DMS114 treated with DMSO at 0.1 percent for 48 hours (cell line): ENCODE data around the gene RAD51AP1.

Source experiments
- DNase-seq: peaks from one replicate; lab custom pipeline; 2025; ENCODE audit not compliant: unreplicated experiment; lab: John Stamatoyannopoulos, UW

RAD51AP1 gene

DNA sequence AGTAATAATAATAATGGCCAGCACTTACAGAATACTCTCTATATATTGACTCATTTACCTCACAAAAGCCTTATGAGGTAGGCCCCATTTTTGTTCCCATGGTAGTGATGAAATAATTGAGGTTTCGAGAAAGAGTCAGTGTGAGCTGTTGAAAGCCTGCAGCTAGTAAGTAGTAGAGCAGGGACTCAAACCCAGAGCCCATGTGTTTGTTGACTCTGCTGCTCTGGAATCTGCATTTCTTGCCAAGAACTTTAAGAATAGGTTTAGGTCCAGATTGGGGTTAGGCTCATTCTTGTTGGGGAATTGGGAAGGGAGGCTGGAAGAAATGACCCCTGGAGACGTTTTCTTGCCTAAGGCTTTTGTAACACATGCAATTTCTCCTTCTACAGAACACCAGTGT lies 51.3 kb downstream of the RAD51AP1 start:
- DNase-seq = no peak

GRCh38 chr12:4591180-4591687 lies 52.5 kb downstream of the RAD51AP1 start:
- DNase-seq = no peak

DNA sequence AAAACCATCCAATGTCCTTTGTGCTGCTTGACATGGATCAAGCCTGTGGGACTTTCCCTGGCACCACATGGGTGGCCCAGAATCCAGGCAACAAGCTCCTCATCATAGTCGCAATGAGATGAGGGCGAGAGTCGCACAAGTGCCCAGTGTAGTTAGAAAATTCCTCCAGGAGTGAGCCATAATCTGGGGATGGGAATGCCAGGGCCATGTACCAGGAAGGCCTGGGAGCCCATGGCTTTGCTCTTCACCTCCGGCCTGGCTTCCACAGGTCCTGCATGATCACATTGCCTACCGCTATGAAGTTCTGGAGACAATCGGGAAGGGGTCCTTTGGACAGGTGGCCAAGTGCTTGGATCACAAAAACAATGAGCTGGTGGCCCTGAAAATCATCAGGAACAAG lies 57.2 kb downstream of the RAD51AP1 start:
- no peak for DNase-seq

GRCh38 chr12:4603421-4603820 lies 64.7 kb downstream of the RAD51AP1 start:
- DNase-seq = no peak

- DNase-seq = no peak
These were observed 65.3 kb downstream of the RAD51AP1 start for GRCh38 chr12:4603946-4604345.

DNA sequence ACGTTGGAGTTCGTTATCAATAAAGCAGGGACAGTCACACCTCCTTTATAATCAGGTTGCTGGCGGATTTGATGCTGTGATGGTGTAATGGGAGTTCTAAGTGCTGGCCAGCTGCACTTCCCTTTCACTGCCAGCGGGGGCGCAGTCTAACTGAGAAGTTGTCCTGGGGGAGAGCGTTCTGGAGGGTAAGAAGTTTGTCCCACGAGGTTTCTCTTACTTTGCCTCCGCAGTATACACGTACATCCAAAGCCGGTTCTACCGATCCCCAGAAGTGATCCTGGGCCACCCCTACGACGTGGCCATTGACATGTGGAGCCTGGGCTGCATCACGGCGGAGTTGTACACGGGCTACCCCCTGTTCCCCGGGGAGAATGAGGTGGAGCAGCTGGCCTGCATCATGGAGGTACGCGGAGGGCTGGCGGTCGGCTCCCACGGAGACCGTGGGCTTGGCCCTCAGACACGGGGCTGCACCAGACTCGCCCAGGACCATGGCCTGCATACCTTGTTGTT lies 66.0 kb downstream of the RAD51AP1 start:
- DNase-seq = peak; percentile 88

GRCh38 chr12:4607056-4607455 lies 68.4 kb downstream of the RAD51AP1 start:
- no peak for DNase-seq

GRCh38 chr12:4609071-4609470 lies 70.4 kb downstream of the RAD51AP1 start:
- no peak for DNase-seq
